ENCODE measurements around the gene GPR183.

GPR183 gene

DNA sequence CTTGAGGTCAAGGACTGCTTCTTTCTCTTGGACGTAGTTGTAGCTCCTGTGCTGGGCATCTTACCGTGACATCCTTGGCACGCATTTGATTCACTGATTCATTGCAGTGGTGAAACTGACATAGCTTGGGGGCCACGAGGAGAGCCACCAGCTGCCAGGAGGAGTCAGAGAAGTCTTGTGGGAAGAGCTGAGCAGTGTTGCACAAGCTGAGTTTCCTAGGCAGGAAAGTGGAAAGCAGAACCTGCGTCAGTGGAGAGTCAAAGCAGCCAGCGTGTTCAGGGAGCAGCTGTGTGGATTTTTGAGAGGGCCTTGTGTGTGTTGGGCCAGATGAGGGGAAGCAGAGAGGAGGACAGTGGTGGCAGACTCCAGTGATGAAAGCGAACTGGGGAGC lies 5.3 kb upstream of the GPR183 start:
- no peak for DNase-seq (ENCODE audit: low spot score)

DNA sequence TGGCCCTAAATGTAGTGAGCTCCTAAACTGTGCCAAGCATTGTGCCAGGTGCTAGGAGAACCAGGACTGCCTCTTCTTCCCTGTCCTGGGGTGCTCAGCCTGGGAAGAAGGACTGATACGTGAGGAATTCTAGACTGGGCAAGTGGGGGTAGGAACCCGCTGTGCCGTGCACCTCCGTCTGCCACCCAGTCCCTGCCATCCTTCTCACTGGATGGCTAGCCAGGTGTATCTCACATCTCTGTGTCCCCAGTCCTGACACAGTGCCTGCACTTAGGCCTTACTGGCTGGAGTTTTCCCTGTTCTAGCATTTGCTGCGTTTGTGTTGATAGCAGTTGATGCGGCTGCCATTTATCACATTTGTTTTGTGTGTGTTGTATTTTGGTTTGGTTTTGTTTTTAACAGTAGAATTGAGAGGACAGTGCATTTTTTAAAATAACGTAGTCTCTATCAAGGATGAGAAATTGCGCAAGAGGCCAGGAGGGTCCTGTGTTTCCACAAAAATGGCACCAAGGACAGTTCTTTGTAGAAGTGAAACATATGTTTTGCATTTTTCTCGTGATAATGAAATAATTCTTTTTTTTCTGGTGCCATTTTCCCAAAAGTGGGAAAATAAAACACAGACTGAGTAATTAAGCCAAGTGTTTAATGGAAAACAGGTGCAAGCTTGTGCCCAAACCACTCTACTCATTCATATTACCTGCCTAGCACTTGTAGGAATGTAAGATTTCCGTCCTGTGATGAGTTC lies 4.7 kb upstream of the GPR183 start:
- no peak for DNase-seq (ENCODE audit: low spot score)

DNA sequence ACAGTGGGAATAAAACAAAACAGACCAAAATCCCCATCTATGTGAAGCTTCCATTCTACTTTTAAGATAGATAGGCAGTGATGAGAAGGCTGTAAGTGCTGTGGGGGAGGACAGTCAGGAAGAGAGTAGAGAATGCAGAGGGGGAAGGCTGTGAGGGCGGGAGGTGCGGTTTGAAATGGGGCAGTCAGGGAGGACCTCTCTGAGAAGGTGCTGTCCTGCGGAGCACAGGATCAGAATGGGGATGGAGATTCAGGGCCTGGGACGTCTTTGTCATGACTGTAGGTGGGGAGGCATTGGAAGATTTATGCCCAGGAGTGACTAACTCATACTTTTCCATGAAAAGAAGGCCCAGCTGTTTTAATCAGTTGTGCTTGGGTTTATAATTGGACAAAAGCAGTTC lies 3.9 kb upstream of the GPR183 start:
- DNase-seq (ENCODE audit: low spot score): no peak

DNA sequence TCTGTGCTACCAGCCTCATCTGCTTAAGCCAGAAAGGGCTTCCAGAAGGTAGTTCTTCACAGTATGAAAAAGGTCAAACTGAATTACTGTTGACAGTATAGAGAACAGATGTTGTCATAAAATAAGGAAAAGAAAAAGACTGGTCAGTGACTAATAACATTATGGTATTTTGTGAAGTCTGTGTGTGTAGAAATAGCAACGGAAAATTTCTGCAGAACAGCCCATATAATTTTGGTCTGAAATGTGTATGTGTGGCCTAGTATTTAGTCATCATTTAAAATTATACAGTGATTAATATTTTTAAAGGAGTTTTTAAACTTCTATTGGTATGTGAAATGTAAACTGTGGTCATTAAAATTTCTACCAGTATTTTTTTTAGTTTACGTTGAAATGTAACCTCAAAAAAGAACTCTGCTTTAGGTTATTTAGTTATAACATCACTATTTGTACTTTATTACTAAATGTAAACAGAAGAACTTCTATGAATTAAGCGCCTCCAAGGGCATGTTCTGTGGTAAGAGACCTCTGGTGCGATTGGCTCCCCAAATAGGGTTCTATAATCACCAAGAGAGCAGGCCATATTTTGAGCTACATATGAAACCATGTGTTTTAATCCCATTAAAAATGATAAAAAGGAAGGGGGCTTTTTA lies 3.3 kb upstream of the GPR183 start:
- no peak for DNase-seq (ENCODE audit: low spot score)

DNA sequence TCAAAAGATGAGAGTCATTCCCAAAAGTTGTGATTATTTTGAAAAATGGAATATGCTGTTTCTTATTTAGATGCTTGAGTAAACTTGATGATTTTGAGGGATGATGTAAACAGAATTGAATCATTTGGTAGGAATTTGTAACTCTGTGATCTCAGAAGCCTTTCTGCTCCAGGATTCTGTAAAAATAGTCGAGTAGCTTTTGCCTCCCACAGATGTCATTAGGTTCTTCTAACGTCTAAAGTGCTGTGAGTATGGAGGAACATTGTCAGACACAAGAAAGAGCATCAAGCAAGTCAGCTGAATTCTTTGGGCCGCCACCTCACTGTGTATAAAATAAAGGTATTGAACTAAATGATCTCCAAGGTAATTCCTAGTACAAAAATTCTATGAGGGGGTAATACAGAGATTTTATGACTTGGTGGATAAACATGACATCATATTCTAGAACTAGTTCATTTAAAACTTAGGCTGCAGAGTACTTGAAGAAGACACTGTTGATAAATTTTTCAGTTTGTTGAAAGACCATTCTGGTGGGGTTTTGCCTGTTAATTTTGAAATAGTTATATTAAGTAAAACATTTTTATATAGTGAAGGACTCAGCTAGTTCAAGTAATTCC lies 1.4 kb upstream of the GPR183 start:
- no peak for DNase-seq (ENCODE audit: low spot score)

DNA sequence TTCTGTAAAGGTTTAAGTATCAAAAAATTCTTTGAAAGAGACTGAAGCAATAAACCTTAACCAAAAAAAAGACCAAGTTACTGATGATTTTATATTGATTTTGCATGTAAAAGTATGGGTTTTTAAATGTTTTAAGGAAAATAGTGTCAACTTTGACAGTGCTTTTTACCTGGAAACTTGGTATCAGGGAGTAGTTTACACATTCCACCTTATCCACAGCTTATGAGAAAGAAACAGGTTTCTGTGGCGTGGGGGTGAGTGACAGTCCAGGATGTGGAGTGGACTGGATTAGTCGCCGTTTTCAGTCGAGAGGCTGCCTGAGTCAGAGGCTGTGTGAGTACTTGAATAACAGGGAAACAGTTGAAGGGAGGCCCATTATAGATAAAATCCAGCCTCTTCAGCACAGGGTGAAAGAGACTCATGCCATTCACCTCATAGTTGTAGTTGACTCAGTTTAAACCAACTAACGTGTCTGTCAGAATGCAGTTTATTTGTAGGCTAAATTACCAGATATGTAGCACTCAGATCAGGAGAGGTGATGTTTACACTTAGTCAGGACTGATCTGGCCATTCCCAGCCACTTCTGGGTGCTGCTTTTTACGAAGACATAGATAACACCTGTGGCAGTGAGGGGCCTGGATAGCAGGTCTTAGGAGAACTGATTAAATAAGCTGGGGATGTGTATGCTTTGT lies 595 bp upstream of the GPR183 start:
- no peak for DNase-seq (ENCODE audit: low spot score)

GRCh38 chr13:99305566-99305965 lies 1.6 kb downstream of the GPR183 start:
- DNase-seq (ENCODE audit: low spot score): no peak

DNA sequence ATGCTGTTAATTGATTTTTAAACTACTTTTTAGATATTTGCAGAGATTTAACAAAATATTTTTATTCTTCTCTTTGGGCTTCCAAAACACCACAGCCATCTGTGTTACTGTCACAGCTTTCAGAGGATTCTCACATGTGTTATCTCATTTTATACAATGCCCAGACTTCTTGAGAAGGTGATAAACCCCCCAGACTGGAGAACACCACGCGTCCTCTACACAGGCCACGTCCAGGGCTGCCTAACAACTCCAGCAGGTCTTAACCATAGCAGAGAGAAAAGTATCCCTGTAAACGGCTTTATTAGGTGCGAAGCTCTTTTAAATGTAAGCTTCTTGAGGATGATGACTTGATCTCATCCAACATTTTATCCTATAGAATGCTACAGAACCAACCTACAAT lies 2.0 kb downstream of the GPR183 start:
- DNase-seq (ENCODE audit: low spot score): no peak

GRCh38 chr13:99304541-99304940 lies 2.7 kb downstream of the GPR183 start:
- no peak for DNase-seq (ENCODE audit: low spot score)

DNA sequence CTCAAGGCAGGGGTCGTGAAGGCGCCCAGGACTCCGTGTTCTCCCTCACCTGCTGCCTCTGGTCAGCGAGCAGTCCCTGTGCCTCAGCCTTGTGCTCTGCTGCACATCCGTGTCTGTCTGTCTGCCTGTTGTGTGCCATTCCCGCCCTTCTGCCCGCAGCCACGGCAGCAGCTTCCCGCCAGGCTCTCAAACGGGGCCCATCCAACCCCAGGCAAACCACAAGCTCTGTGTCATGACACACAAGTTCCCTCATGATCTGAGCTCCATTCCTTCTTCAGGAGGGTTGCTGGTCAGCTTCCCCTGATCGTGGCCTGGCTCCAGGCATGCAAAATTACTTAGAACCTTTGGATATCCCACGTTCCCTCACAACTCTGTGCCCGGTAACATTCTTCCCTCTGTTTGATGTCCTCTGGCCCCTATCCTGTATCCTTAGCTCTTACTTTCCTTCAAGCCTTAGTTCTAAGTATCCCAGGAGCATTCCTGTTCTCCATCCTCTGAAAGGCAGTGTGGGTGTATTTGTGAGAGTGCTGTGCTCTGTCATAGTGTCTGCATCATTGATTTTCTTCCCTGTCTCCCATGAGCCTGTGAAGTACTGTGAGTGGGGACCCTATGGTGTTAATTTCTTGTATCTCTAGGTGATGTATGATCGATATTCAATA lies 3.2 kb downstream of the GPR183 start:
- no peak for DNase-seq (ENCODE audit: low spot score)

GRCh38 chr13:99302637-99303505 lies 4.3 kb downstream of the GPR183 start:
- DNase-seq (ENCODE audit: low spot score): no peak

DNA sequence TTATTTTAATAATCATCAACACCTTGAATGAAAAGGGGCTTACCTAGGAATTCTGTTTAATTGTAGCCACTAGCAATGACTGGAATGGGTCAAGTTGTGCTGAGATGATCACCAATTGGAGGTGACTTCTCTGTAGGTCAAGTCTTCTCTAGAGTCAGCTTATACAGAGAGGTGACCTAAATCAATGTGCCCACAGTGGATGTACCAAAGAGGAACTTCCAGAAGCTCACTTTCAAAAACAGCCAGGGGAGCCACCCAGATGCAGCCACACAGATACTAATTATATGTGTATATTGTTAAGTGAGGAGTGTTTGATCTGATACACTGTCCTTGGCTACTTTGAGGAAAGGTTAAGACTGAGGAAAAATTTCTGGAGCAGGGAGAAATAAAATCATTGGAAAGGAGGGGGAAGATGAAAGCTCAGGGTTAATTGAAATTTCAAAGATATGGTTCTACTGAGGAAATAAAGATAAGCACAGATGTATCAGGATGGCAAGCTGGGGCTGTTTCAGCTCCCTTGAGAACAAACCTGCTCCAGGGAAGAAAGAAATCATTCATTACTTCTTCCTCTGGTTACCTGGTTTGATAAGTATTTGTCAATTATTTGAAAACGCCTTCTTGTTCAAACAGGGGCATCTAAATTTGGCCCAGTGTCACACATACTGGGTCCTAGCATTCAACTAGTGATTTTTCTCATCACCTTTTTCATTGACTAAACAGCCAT lies 5.1 kb downstream of the GPR183 start:
- no peak for DNase-seq (ENCODE audit: low spot score)

DNA sequence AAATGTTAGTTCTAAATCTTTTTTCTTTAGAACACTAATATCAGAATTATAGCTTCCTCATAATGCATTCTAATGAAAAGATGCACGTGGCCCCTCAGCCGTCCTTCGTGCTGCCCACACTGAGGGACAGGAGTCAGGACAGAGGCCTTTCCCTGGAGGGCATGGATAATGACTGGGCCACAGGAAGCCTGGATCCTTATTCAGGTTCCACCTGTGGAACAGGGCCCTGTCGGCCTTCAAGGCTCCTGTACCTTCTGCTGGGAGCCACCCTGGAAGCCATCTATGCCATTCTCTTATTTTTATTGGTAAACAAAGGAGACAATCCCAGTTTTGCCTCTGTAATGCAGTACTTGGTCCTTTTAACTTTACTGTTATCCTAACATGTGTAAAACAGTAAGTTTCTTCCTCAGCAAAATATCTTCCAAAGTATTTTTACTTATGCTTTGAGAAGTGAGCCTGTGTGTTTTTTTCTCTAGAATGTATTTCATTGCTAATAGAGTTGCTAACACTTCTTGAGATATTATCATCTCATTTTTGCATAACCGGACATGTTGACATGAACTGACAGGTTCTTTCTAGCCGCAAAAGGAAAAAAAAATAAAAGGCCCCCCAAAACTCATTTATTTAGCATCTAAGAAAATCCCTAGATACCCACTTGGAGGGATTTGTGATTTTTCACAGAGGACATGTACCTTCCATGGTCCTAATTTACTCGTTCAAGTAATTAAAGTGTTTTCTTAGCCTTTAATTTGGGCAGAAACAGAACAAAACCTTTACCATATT lies 6.0 kb downstream of the GPR183 start:
- DNase-seq (ENCODE audit: low spot score): no peak

DNA sequence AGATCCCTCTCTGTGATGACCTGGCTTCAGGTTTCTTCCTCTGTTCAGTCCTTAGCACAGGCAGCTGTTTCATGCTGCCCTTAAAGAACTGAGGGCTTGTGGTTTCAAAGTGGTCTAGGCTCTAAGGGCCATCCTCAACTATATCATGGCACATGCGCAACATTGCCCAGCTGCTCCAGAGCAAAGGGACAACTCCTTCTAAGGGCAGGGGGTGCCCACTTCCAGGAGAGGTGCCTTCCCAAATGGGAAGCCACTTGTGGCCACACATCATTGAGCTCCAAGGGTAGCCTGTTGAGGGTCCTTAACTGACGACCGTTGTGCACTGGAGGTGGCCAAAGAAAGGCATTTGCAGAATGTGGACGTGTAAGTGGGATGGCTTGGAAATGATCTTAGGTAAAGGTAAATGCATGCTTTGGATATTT lies 7.3 kb downstream of the GPR183 start:
- DNase-seq (ENCODE audit: low spot score): no peak

- no peak for DNase-seq (ENCODE audit: low spot score)
Observed at GRCh38 chr13:99299256-99299919, 7.8 kb downstream of the GPR183 start.

DNA sequence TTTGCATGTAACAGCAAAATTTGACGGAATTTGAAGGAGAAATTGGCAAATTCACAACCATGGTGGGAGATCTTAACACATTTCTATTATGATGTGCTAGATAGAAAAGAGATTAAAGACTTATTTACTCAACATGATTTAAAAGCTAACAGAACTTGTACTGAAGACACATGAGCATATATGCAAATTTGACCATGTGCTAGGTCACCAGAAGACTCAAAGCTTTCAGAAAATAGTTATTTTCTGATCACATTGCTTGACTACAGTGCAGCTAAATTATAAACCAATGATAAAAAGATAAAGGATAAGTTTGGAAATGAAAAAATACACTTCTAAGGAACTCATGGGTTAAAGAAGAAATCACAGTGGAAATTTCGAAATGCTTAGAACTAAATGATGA lies 9.1 kb downstream of the GPR183 start:
- no peak for DNase-seq (ENCODE audit: low spot score)

DNA sequence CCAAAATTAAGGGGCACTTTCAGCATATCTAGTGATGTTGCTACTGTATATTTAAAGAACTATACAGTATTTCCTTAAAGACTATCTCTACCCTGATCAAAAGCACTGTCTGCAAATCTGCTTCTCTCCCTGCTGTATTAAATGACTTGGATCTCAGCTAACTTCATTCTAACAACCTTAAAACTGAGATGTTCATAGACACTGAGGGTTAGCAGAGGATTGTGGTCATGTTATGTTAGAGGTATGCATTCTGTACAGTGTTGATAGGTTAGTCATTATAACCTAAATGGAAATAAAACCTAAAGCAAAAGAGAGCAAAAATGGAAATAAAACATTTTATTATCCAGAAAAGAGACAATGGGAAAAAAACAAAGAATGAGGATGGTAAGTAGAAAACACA lies 9.9 kb downstream of the GPR183 start:
- no peak for DNase-seq (ENCODE audit: low spot score)

- DNase-seq (ENCODE audit: low spot score): no peak
Observed at GRCh38 chr13:99296398-99296797, 10.8 kb downstream of the GPR183 start.
